GM12878 (cell line): ENCODE results near the gene SLX4. TPM values are rescaled to one million over a fixed set of nuclear protein-coding genes. Genes with fewer than 3 reads are reported as not detected.

ENCODE experiments used
- ATAC-seq: fragments of 200-7000 bp; cut with Tn5 transposase; 3 replicates; pipeline ENCODE4 v1.9.1; 2020; ENCODE audit warnings: mild to moderate bottlenecking, moderate library complexity
- BruUV-seq: library from RNA; stranded (reverse); fragments of 400-500 nt; replicated peaks from 2 replicates; lab custom pipeline; 2021; lab: Mats Ljungman, UMichigan
- CTCF ChIA-PET: fragments of 300-600 bp; sonication (Branson Sonifier 250); formaldehyde crosslinking; extraction: SDS; loops from one replicate; lab custom pipeline; 2021; ENCODE audit warnings: inconsistent platforms; lab: Yijun Ruan, JAX
- POLR2A ChIA-PET: fragments of 350-600 bp; formaldehyde crosslinking; extraction: SDS; loops from one replicate; lab custom pipeline; 2021; ENCODE audit warnings: inconsistent platforms; lab: Charles Lee
- RAD21 ChIA-PET: fragments of 300-600 bp; sonication (Branson Sonifier 250); formaldehyde crosslinking; loops from one replicate; lab custom pipeline; 2023; ENCODE audit warnings: antibody characterized with exemption; ENCODE audit not compliant: unreplicated experiment; lab: Charles Lee
- SMC1A ChIA-PET: fragments of 300-600 bp; sonication (Branson Sonifier 250); formaldehyde crosslinking; loops from one replicate; lab custom pipeline; 2023; ENCODE audit not compliant: unreplicated experiment, uncharacterized antibody; lab: Charles Lee
- DNase-seq: peaks from one replicate; pipeline ENCODE4 v3.0.0-alpha.2; 2011; ENCODE audit warnings: low read depth, low spot score
- FAIRE-seq: peaks from 3 replicates; lab custom pipeline; 2011; peaks lifted over from hg19 to GRCh38; lab: Jason Lieb, UNC
- H2AFZ ChIP-seq: 2 replicates; pipeline ENCODE4 v1.6.0; 2011; ENCODE audit warnings: low read depth, low read length, control low read depth; ENCODE audit not compliant: control insufficient read depth
- H3K27ac ChIP-seq: 2 replicates; pipeline ENCODE4 v1.5.1; 2011; ENCODE audit warnings: control low read depth; ENCODE audit not compliant: control insufficient read depth, insufficient read depth
- H3K27me3 ChIP-seq, 2 experiments: replicated peaks in 1 of 2; 2 replicates each; pipeline versions ENCODE4 v1.6.0 to v1.6.1; 2011; ENCODE audit warnings: low read length in 1 of 2; ENCODE audit not compliant: control insufficient read depth in 2 of 2, insufficient read depth in 2 of 2
- H3K36me3 ChIP-seq, 2 experiments: 2 replicates each; pipeline ENCODE4 v1.5.1; 2011; ENCODE audit warnings: low read length in 1 of 2; ENCODE audit not compliant: control insufficient read depth in 2 of 2, insufficient read depth in 2 of 2
- H3K4me1 ChIP-seq: 2 replicates; pipeline ENCODE4 v1.6.1; 2011; ENCODE audit warnings: mild to moderate bottlenecking, low read length, moderate library complexity, mixed read lengths; ENCODE audit not compliant: control insufficient read depth, insufficient read depth
- H3K4me2 ChIP-seq: 2 replicates; pipeline ENCODE4 v1.6.0; 2011; ENCODE audit warnings: control low read depth; ENCODE audit not compliant: control insufficient read depth, insufficient read depth
- H3K4me3 ChIP-seq: fragments of 200-600 bp; sonication (generic); 2 replicates; pipeline ENCODE4 v1.5.1; 2016
- H3K79me2 ChIP-seq: 2 replicates; pipeline ENCODE4 v1.6.0; 2011; ENCODE audit warnings: low read length; ENCODE audit not compliant: control insufficient read depth, insufficient read depth
- H3K9ac ChIP-seq: 2 replicates; pipeline ENCODE4 v1.8.0; 2011; ENCODE audit warnings: low read length, control low read depth, mixed read lengths; ENCODE audit not compliant: control insufficient read depth, insufficient read depth
- H3K9me3 ChIP-seq: replicated peaks from 3 replicates; pipeline ENCODE4 v1.5.1; 2011; ENCODE audit warnings: mild to moderate bottlenecking, low read length; ENCODE audit not compliant: control insufficient read depth, insufficient read depth
- H4K20me1 ChIP-seq: 2 replicates; pipeline ENCODE4 v1.6.0; 2011; ENCODE audit not compliant: control insufficient read depth, insufficient read depth
- CUX1 ChIP-seq: IDR thresholded peaks from 2 replicates; pipeline ENCODE4 v1.6.1; 2012; ENCODE audit warnings: improper control_type of control experiment, low read depth, low read length; ENCODE audit not compliant: insufficient replicate concordance
- ESRRA ChIP-seq: IDR thresholded peaks from 2 replicates; pipeline ENCODE4 v1.6.1; 2012; ENCODE audit warnings: mild to moderate bottlenecking, low read length, improper control_type of control experiment
- HCFC1 ChIP-seq: fragments of 150-350 bp; IDR thresholded peaks from 2 replicates; pipeline ENCODE4 v1.6.1; 2014; ENCODE audit warnings: low read length
- ZNF217 ChIP-seq: fragments of 450-650 bp; IDR thresholded peaks from 2 replicates; pipeline ENCODE4 v1.6.1; 2017; ENCODE audit warnings: antibody characterized with exemption, mild to moderate bottlenecking
- WGBS: methylation state at CpG from one replicate; pipeline ENCODE4 v1.1.6; 2016; ENCODE audit warnings: low lambda C conversion rate; ENCODE audit not compliant: insufficient replicate concordance, insufficient coverage; ENCODE audit errors: missing lambda C conversion rate; 5-methylcytosine and 5-hydroxymethylcytosine counted together
- in situ Hi-C: fragments of 300-500 bp; cut with MboI; formaldehyde crosslinking; loops from 9 replicates; pipeline ENCODE4 v1.14.3; 2018; ENCODE audit warnings: mixed read lengths
- intact Hi-C: fragments of 100-400 bp; cut with micrococcal nuclease; formaldehyde crosslinking; loops from one replicate; pipeline ENCODE4 v1.14.2; 2022; ENCODE audit not compliant: unreplicated experiment
- polyA plus RNA-seq, 11 experiments: library from polyadenylated mRNA; depleted of rRNA in 4 of 11; unstranded in 6 of 11; stranded (reverse) in 5 of 11; fragments of >200 nt; fragmentation: Nextera tagmentation in 4 of 11; fragmentation: Illumina TruSeq in 1 of 11; extraction: Ambion mirVana in 4 of 11; extraction: Trizol in 1 of 11; gene quantifications; 1 replicate in 1 of 11; 2 replicates in 10 of 11; pipeline versions ENCODE4 v1.2.1 to v1.2.3, GENCODE V29; 2011 to 2016; ENCODE audit warnings: inconsistent platforms in 2 of 11, missing spikeins in 2 of 11, low read depth in 1 of 11
- total RNA-seq, 4 experiments: library from RNA; depleted of rRNA in 3 of 4; stranded (reverse); fragments of >200 nt in 3 of 4; fragmentation: Illumina TruSeq in 1 of 4; extraction: Trizol in 1 of 4; gene quantifications; 2 replicates each; pipeline versions ENCODE4 v1.2.1 to v1.2.3, GENCODE V29; 2013 to 2021

The SLX4 gene
- total and polyA plus RNA-seq, 10 of the 15 experiments (the other 5 are each of a cell fraction or from before 2014, with no cell fraction given) = 0.18 to 12.3 (median 4.8) TPM

- H4K20me1 ChIP-seq = no peaks in the 10 kb centered on the region
- H3K27me3 ChIP-seq = no peaks in the 10 kb centered on the region
- BruUV-seq = no TSS peak
- 97% methylated on average over 11 of the region's 11 CpGs for WGBS
- H3K79me2 ChIP-seq = no peaks in the 10 kb centered on the region
- H3K27ac ChIP-seq = no peak overlapping the region
- ChIA-PET POLR2A (interaction anchor here (0.6 to 0.7 kb wide), 3 partner anchors 199 to 351 kb away, joined by 3 to 5 read pairs (median 3); no protein-coding TSS in a partner anchor), CTCF (no interaction called here), RAD21 (no interaction called here), SMC1A (no interaction called here)
- FAIRE-seq (no peak), DNase-seq (no peak), ATAC-seq (no peak)
- intact Hi-C loops (no loop called here), in situ Hi-C loops (no loop called here)
- no peak overlapping the region for H3K4me3 ChIP-seq
- TF ChIP-seq CUX1 (no peak), ZNF217 (no peak), ESRRA (no peak), HCFC1 (no peak)
- H2AFZ ChIP-seq = no peak overlapping the region
- H3K36me3 ChIP-seq = peaks cover 0 to 14% of the 10 kb centered on the region in 2 experiments; a peak in 3 of 4 replicates
- no peaks in the 10 kb centered on the region for H3K4me1 ChIP-seq
- H3K9me3 ChIP-seq = no peaks in the 10 kb centered on the region
- no peak overlapping the region for H3K4me2 ChIP-seq
- H3K9ac ChIP-seq = no peak overlapping the region
Observed at GRCh38 chr16:3553138-3553923, 58.1 kb downstream of the SLX4 start.
